Posterior vena cava (tissue), 2 donors: ENCODE measurements around the gene ZBTB12. TPM values are rescaled to one million over a fixed set of nuclear protein-coding genes. Genes with fewer than 3 reads are reported as not detected.
"Not testable (repeated sequence)": the region's sequence is repeated elsewhere in the genome, so short reads cannot be mapped to it uniquely, and the experiment has no call there.

Experiments used
- DNase-seq: peaks from one replicate; pipeline ENCODE4 v3.0.0-alpha.2; 2020; ENCODE audit warnings: low spot score
- intact Hi-C, 2 donors: fragments of 100-400 bp; cut with DNase I; formaldehyde crosslinking; loops; one replicate each; pipeline versions ENCODE4 v1.14.1 to v1.14.2; 2022 to 2023
- total RNA-seq, 2 donors: library from RNA; stranded (reverse); fragmentation: NEBNext Ultra II Directional; extraction: Animal tissue kit (Norgen Biotek cat#: 25700); gene quantifications; one replicate each; pipeline ENCODE4 v1.2.1, GENCODE V29; 2021
- donor health status: DM: yes; HTN: yes; CAD: no.
- donor health status: DM: yes; HTN: yes; CAD: no.

Gene ZBTB12
- total RNA-seq, 2 donors from 2014 or later, result 3.6 to 4.2 TPM

DNA sequence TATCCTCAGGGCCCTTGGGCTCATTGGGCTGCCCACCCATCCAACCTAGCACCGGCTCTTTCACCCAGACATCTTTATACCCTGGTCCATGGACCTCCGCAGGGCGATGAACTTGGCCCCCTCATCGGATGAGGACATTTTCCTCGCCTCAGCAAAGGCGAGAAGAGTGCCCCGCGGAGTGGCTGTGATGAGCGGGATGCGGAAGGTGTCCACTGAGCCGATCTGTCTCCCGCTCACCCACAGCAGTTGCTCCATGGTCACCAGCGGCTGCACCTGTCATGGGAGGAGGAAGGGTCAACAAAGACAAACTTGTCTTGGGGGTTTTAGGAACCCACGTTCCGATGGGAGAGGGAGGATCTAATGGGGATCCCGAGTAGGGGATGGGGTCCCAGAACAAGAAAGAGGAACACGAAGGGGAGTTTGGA lies 40.0 kb downstream of the ZBTB12 start:
- intact Hi-C loops, result loop anchor here in 1 of 2 donors (1.0 kb wide), 1 partner anchor 41 kb away; no protein-coding TSS in a partner anchor
- no peak for DNase-seq

- intact Hi-C loops, result no loop called here
- DNase-seq, result no peak
Measured at GRCh38 chr6:31861150-31861549, 40.7 kb downstream of the ZBTB12 start.

DNA sequence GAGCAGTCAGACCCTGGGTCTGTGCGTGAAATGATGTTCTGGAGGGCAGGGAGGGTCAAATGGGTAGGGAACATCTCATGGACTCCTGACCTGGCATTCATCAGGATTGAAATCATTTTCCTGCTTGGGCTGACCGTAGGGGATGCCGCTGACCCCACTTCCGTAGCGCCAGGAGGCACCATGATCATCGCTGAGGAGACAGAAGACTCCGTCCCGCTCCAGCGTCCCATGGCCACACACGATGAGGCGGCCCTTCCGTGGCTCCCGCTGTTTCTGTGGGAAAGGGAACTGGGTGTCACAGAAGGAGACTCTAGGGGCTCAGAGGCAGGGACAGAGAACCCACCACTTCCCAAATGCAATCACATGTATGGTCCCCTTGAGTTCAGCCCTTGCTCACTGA lies 41.5 kb downstream of the ZBTB12 start:
- DNase-seq, result no peak

GRCh38 chr6:31859923-31860322 lies 42.0 kb downstream of the ZBTB12 start:
- no peak for DNase-seq
- intact Hi-C loops, result no loop called here

More for the DNA sequence above, 41.5 kb downstream of the ZBTB12 start:
- intact Hi-C loops, result no loop called here

- DNase-seq, result no peak
- intact Hi-C loops, result no loop called here
Measured at GRCh38 chr6:31858707-31859106, 43.2 kb downstream of the ZBTB12 start.

DNA sequence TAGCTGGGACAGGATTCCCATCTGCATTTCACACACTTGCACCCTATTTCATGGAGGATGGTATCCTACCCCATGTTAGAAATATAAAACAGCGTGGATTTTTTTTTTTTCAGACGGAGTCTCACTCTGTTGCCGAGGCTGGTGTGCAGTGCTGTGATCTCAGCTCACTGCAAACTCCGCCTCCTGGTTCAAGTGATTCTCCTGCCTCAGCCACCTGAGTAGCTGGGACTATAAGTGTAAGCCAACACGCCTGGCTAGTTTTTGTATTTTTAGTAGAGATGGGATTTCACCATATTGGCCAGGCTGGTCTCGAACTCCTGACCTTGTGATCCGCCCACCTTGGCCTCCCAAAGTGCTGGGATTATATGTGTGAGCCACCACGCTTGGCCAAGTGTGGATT lies 44.1 kb downstream of the ZBTB12 start:
- intact Hi-C loops, DNase-seq: not testable (repeated sequence)

DNA sequence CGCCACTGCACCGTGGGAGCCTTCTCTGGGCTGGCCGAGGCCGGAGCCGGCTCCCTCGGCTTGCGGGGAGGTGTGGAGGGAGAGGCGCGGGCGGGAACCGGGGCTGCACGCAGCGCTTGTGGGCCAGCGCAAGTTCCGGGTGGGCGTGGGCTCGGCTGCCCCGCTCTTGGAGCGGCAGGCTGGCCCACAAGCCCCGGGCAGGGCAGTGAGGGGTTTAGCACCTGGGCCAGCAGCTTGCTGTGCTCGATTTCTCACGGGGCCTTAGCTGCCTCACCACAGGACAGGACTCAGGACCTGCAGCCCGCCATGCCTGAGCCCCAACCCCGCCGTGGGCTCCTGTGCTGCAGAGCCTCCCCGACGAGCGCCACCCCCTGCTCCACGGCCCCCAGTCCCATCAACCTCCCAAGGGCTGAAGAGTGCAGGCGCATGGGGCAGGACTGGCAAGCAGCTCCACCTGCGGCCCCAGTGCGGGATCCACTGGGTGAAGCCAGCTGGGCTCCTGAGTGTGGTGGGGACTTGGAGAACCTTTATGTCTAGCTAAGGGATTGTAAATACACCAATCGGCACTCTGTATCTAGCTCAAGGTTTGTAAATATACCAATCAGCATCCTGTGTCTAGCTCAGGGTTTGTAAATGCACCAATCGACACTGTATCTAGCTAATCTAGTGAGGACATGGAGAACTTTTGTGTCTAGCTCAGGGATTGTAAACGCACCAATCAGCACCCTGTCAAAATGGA lies 49.7 kb downstream of the ZBTB12 start:
- intact Hi-C loops, DNase-seq: not testable (repeated sequence)

- DNase-seq, result no peak
- intact Hi-C loops, result no loop called here
Measured at GRCh38 chr6:31851485-31851832, 50.4 kb downstream of the ZBTB12 start.

- DNase-seq, result no peak
- intact Hi-C loops, result no loop called here
Measured at GRCh38 chr6:31850765-31851484, 51.0 kb downstream of the ZBTB12 start.

Other genes with a start within 250 kb of the ZBTB12 start
- 100 to 1,000 TPM; 146 to 193 TPM for gene BAG6, start 249.4 kb downstream of the ZBTB12 start, total RNA-seq
- gene APOM, start 246.2 kb downstream of the ZBTB12 start, total RNA-seq, result 1 to 10 TPM in 1 of 2 donors, under 1 TPM in 1; 0.60 to 1.2 TPM
- gene C6orf47, start 241.3 kb downstream of the ZBTB12 start, total RNA-seq, result 10 to 100 TPM; 18.8 to 19.3 TPM
- 10 to 100 TPM in 1 of 2 donors, 1 to 10 TPM in 1; 7.8 to 10.1 TPM for gene GPANK1, start 237.1 kb downstream of the ZBTB12 start, total RNA-seq
- 10 to 100 TPM; 85.2 to 90.4 TPM for gene CSNK2B, start 236.0 kb downstream of the ZBTB12 start, total RNA-seq
- 1 to 10 TPM; 9.5 to 9.8 TPM for gene LY6G5B, start 232.1 kb downstream of the ZBTB12 start, total RNA-seq
- gene LY6G5C, start 221.0 kb downstream of the ZBTB12 start, total RNA-seq, result 1 to 10 TPM; 1.7 to 1.9 TPM
- gene ABHD16A, start 198.8 kb downstream of the ZBTB12 start, total RNA-seq, result 10 to 100 TPM; 38.3 to 39.4 TPM
- not detected for gene LY6G6F, start 195.2 kb downstream of the ZBTB12 start, total RNA-seq
- gene LY6G6D, start 186.7 kb downstream of the ZBTB12 start, total RNA-seq, result not detected
- gene LY6G6C, start 180.3 kb downstream of the ZBTB12 start, total RNA-seq, result not detected
- gene MPIG6B, start 178.7 kb downstream of the ZBTB12 start, total RNA-seq, result 1 to 10 TPM in 1 of 2 donors, under 1 TPM in 1; 0.52 to 1.1 TPM
- 10 to 100 TPM; 88.3 to 97.4 TPM for gene DDAH2, start 172.8 kb downstream of the ZBTB12 start, total RNA-seq
- gene CLIC1, start 165.6 kb downstream of the ZBTB12 start, total RNA-seq, result 100 to 1,000 TPM; 272 to 402 TPM
- gene MSH5, start 162.1 kb downstream of the ZBTB12 start, total RNA-seq, result 1 to 10 TPM; 7.7 to 9.8 TPM
- gene SAPCD1, start 139.4 kb downstream of the ZBTB12 start, total RNA-seq, result not detected
- gene VWA7, start 124.8 kb downstream of the ZBTB12 start, total RNA-seq, result under 1 TPM; 0.37 to 0.48 TPM
- 10 to 100 TPM; 49.0 to 60.8 TPM for gene VARS1, start 106.3 kb downstream of the ZBTB12 start, total RNA-seq
- gene LSM2, start 95.1 kb downstream of the ZBTB12 start, total RNA-seq, result 10 to 100 TPM; 38.7 to 39.7 TPM
- gene HSPA1L, start 86.8 kb downstream of the ZBTB12 start, total RNA-seq, result 1 to 10 TPM; 1.4 to 1.7 TPM
- 100 to 1,000 TPM; 157 to 187 TPM for gene HSPA1A, start 86.5 kb downstream of the ZBTB12 start, total RNA-seq
- 100 to 1,000 TPM in 1 of 2 donors, 10 to 100 TPM in 1; 89.8 to 106 TPM for gene HSPA1B, start 74.3 kb downstream of the ZBTB12 start, total RNA-seq
- gene NEU1, start 39.3 kb downstream of the ZBTB12 start, total RNA-seq, result 10 to 100 TPM; 22.2 to 29.0 TPM
- gene SLC44A4, start 23.1 kb downstream of the ZBTB12 start, total RNA-seq, result under 1 TPM; 0.33 to 0.65 TPM
- 10 to 100 TPM; 24.0 to 26.8 TPM for gene EHMT2, start 4.4 kb downstream of the ZBTB12 start, total RNA-seq
- gene C2, start 25.6 kb upstream of the ZBTB12 start, total RNA-seq, result 10 to 100 TPM; 14.0 to 59.6 TPM
- 10 to 100 TPM; 35.8 to 83.3 TPM for gene CFB, start 44.0 kb upstream of the ZBTB12 start, total RNA-seq
- gene NELFE, start 56.9 kb upstream of the ZBTB12 start, total RNA-seq, result 10 to 100 TPM; 41.6 to 52.0 TPM
- gene SKIC2, start 57.1 kb upstream of the ZBTB12 start, total RNA-seq, result 10 to 100 TPM; 41.6 to 42.9 TPM
- 10 to 100 TPM; 14.5 to 15.5 TPM for gene DXO, start 70.1 kb upstream of the ZBTB12 start, total RNA-seq
- gene C4A, start 80.0 kb upstream of the ZBTB12 start, total RNA-seq, result 10 to 100 TPM; 27.5 to 51.7 TPM
- gene C4B, start 112.7 kb upstream of the ZBTB12 start, total RNA-seq, result 100 to 1,000 TPM in 1 of 2 donors, 10 to 100 TPM in 1; 45.4 to 121 TPM
- gene CYP21A2, start 136.3 kb upstream of the ZBTB12 start, total RNA-seq, result 1 to 10 TPM in 1 of 2 donors, under 1 TPM in 1; 0.56 to 2.5 TPM
- gene TNXB, start 207.3 kb upstream of the ZBTB12 start, total RNA-seq, result 100 to 1,000 TPM; 189 to 407 TPM
- 10 to 100 TPM; 39.0 to 63.1 TPM for gene ATF6B, start 226.2 kb upstream of the ZBTB12 start, total RNA-seq
- 1 to 10 TPM; 2.0 to 2.8 TPM for gene FKBPL, start 228.2 kb upstream of the ZBTB12 start, total RNA-seq
- gene PRRT1, start 249.9 kb upstream of the ZBTB12 start, total RNA-seq, result 1 to 10 TPM; 2.6 to 3.6 TPM